Omental fat pad (tissue), 4 donors: Measurements from ENCODE around the gene IBA57. TPM values are rescaled to one million over a fixed set of nuclear protein-coding genes. Genes with fewer than 3 reads are reported as not detected.
"Not testable (repeated sequence)": the region's sequence is repeated elsewhere in the genome, so short reads cannot be mapped to it uniquely, and the experiment has no call there.

Experiments used
- ATAC-seq: fragments of 150-250 bp; one replicate; pipeline ENCODE4 v1.9.1; 2016; ENCODE audit warnings: mild to moderate bottlenecking, moderate library complexity; ENCODE audit not compliant: low FRiP score
- DNase-seq: peaks from one replicate; pipeline ENCODE4 v3.0.0-alpha.2; 2019; ENCODE audit warnings: low spot score
- CTCF ChIP-seq, 3 donors: fragments of 450-650 bp; IDR thresholded peaks; one replicate each; pipeline ENCODE4 v1.5.1; 2016 to 2017; ENCODE audit warnings: antibody characterized with exemption in 3 of 3, mild to moderate bottlenecking in 3 of 3, moderate library complexity in 2 of 3
- small RNA-seq: library from RNA; depleted of rRNA; stranded (forward); fragments of <200 nt; gene quantifications from one replicate; pipeline ENCODE3, GENCODE V24; 2016
- total RNA-seq, 4 donors: library from RNA; depleted of rRNA; stranded (reverse); fragments of >200 nt; gene quantifications; one replicate each; pipeline ENCODE4 v1.1.0, GENCODE V29; 2016

The IBA57 gene
- total RNA-seq, 4 donors from 2014 or later: 5.1 to 7.6 (median 6.5) TPM

GRCh38 chr1:228226141-228226874, 60.7 kb downstream of the IBA57 start:
- no peak for DNase-seq
- no peak for ATAC-seq
- TF ChIP-seq CTCF (IDR thresholded peaks at IDR 0.05): no peak

- no peak for ATAC-seq
- TF ChIP-seq CTCF (IDR thresholded peaks at IDR 0.05): no peak
- no peak for DNase-seq
Measured at GRCh38 chr1:228226956-228227791, 61.6 kb downstream of the IBA57 start.

- not testable (repeated sequence) for DNase-seq, ATAC-seq
Measured at GRCh38 chr1:228228147-228228546, 62.5 kb downstream of the IBA57 start.

DNA sequence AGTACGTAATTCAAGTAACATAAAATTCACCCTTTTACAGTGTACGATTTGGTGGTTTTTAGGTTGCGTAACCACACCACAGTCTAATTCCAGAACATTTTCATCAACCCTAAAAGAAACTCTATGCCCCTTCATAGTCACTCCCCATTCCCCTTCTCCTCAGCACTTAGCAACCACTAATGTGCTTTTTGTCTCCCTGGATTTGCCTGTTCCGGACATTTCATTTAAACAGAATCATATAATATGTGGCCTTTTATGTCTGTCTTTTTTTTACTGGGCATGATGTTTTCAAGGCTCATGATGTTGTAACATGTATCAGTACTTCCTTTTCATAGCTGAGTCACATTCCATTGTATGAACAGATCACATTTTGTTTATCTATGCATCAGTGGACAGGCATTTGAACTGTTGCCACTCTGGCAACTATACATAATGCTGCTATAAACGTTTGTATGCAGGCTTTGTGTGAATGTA, 63.0 kb downstream of the IBA57 start:
- TF ChIP-seq CTCF (IDR thresholded peaks at IDR 0.05): no peak
- ATAC-seq: no peak
- DNase-seq: no peak

- DNase-seq: no peak
- TF ChIP-seq CTCF (IDR thresholded peaks at IDR 0.05): no peak
- ATAC-seq: no peak
Measured at GRCh38 chr1:228231189-228231588, 65.6 kb downstream of the IBA57 start.

Small RNA genes lying within 50 kb of the gene (small RNA-seq; reads per million reads assigned to genes)
- gene AL359510.1: not detected

Other genes starting within 250 kb of the IBA57 start
- 10 to 100 TPM in 2 of 4 donors, 1 to 10 TPM in 2; 1.3 to 16.5 (median 5.8) TPM for gene WNT9A, start 217.9 kb upstream of the IBA57 start, total RNA-seq
- not detected for gene WNT3A, start 158.8 kb upstream of the IBA57 start, total RNA-seq
- 100 to 1,000 TPM; 273 to 440 (median 369) TPM for gene ARF1, start 83.1 kb upstream of the IBA57 start, total RNA-seq
- gene C1orf35, start 62.5 kb upstream of the IBA57 start, total RNA-seq: 10 to 100 TPM in 2 of 4 donors, 1 to 10 TPM in 2; 5.1 to 17.2 (median 8.8) TPM
- gene MRPL55, start 56.5 kb upstream of the IBA57 start, total RNA-seq: 10 to 100 TPM; 47.1 to 95.5 (median 71.7) TPM
- gene GUK1, start 25.5 kb upstream of the IBA57 start, total RNA-seq: 100 to 1,000 TPM; 285 to 404 (median 308) TPM
- gene GJC2, start 15.9 kb upstream of the IBA57 start, total RNA-seq: 1 to 10 TPM; 1.9 to 5.5 (median 2.9) TPM
- gene OBSCN, start 42.2 kb downstream of the IBA57 start, total RNA-seq: 10 to 100 TPM in 2 of 4 donors, 1 to 10 TPM in 2; 5.4 to 26.0 (median 9.7) TPM
- gene TRIM11, start 241.0 kb downstream of the IBA57 start, total RNA-seq: 10 to 100 TPM; 11.3 to 23.5 (median 15.8) TPM